Activated CD4-positive, alpha-beta memory T cell treated with anti-CD3 and anti-CD28 coated beads, Interleukin-2, amount 10 ng/mL, durations not matched to agents 7 days and 5 days (primary cell): ENCODE results near the gene LRRN3. TPM values are rescaled to one million over a fixed set of nuclear protein-coding genes. Genes with fewer than 3 reads are reported as not detected.

Source experiments
- CTCF ChIA-PET: fragments of 350-600 bp; sonication (Branson Sonifier 250); formaldehyde crosslinking; loops from one replicate; lab custom pipeline; 2021; ENCODE audit warnings: antibody characterized with exemption, inconsistent platforms; lab: Charles Lee
- POLR2A ChIA-PET: fragments of 350-600 bp; sonication (Branson Sonifier 250); formaldehyde crosslinking; loops from one replicate; lab custom pipeline; 2021; ENCODE audit warnings: antibody characterized with exemption; lab: Charles Lee
- DNase-seq: peaks from one replicate; pipeline ENCODE4 v3.0.0-alpha.2; 2020
- H3K27ac Mint-ChIP-seq: one replicate; pipeline ENCODE4 v1.8.0; 2021; ENCODE audit warnings: mild to moderate bottlenecking, mixed read lengths
- H3K27me3 Mint-ChIP-seq: one replicate; pipeline ENCODE4 v1.8.0; 2021; ENCODE audit warnings: mixed read lengths
- H3K36me3 Mint-ChIP-seq: one replicate; pipeline ENCODE4 v1.8.0; 2021; ENCODE audit warnings: low read depth, mixed read lengths
- H3K4me1 Mint-ChIP-seq: one replicate; pipeline ENCODE4 v1.8.0; 2021; ENCODE audit warnings: mixed read lengths
- H3K4me3 Mint-ChIP-seq: one replicate; pipeline ENCODE4 v1.8.0; 2021; ENCODE audit warnings: mild to moderate bottlenecking, mixed read lengths
- H3K9me3 Mint-ChIP-seq: one replicate; pipeline ENCODE4 v1.8.0; 2021; ENCODE audit warnings: mixed read lengths
- total RNA-seq, 2 experiments: library from RNA; stranded (reverse); gene quantifications; one replicate each; pipeline ENCODE4 v1.2.3, GENCODE V29; 2021

Gene LRRN3
- total RNA-seq, 2 experiments from 2014 or later = 18.0 to 19.2 TPM

DNA sequence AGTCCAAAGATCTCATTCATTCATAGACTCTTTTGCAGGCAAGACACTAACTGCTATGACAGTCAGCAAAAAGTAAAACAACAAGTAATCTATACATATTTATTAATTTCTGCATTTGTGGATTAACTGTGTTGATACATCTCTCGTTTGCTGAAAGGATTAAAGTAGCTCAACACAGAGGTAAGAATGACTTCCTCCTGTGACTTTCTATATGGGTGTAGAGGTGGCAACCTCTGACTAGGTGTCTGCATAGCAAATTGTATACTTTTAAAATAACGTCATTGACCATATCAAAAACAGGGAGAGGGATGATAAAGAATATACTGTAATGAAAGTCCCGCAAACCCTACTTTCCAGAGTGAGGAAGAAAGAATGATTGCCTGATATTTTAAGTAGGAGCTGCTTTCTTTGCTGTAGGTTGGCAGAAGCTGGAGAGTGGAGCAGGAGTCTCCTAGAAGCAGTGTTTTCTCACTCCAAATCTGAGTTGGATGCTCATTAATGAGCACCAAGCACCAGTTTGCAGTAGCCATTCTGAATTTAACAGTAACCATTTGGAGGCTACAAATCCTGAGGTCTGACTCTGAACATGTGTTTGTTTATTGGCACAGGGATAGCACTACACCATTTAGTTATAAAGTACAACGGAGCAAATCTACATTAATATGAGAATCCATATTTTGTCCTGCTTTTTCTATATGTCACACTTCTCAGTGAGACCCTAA, 9.2 kb upstream of the LRRN3 start:
- H3K27ac Mint-ChIP-seq = peak overlapping the region; percentile 88
- H3K36me3 Mint-ChIP-seq = peaks cover 19% of the 10 kb centered on the region
- peak overlapping the region; percentile 35 for H3K4me3 Mint-ChIP-seq
- ChIA-PET CTCF (interaction anchor here (1.0 to 2.5 kb wide), 3 partner anchors 9 to 53 kb away, joined by 3 to 10 read pairs (median 5); no protein-coding TSS in a partner anchor), POLR2A (interaction anchor here (0.6 to 5.3 kb wide), 6 partner anchors 11 to 69 kb away, joined by 3 to 54 read pairs (median 20); no protein-coding TSS in a partner anchor)
- no peak for DNase-seq
- no peaks in the 10 kb centered on the region for H3K27me3 Mint-ChIP-seq
- H3K4me1 Mint-ChIP-seq = peaks cover 78% of the 10 kb centered on the region
- H3K9me3 Mint-ChIP-seq = peaks cover 14% of the 10 kb centered on the region

DNA sequence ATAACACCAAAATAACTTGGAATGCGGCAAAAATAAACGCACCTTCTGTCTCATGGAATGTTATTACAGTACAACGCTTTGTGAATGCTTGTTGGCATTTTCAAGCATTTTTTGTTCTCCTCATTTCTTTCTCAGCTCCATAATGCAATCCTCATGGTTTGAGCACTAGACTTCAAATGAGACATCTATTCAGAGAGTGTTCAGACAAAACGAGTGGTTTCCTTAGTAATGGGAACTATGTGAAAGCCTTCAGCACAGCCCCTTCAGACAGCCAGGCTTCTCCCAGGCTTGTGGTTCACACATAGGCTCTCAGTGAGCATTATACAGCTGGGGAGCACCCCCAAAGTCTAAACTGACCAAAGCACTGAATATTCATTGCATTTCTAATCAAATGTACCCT, 8.6 kb upstream of the LRRN3 start:
- DNase-seq = no peak
- H3K27me3 Mint-ChIP-seq = no peaks in the 10 kb centered on the region
- peak overlapping the region; percentile 8 for H3K4me3 Mint-ChIP-seq
- peaks cover 75% of the 10 kb centered on the region for H3K4me1 Mint-ChIP-seq
- H3K9me3 Mint-ChIP-seq = peaks cover 14% of the 10 kb centered on the region
- H3K27ac Mint-ChIP-seq = peak overlapping the region; percentile 88
- CTCF ChIA-PET = interaction anchor here (0.7 to 2.5 kb wide), 8 partner anchors 8 to 279 kb away, joined by 3 to 10 read pairs (median 6); no protein-coding TSS in a partner anchor
- peaks cover 20% of the 10 kb centered on the region for H3K36me3 Mint-ChIP-seq
- POLR2A ChIA-PET = interaction anchor here (1.0 to 5.3 kb wide), 6 partner anchors 11 to 105 kb away, joined by 3 to 54 read pairs (median 22); no protein-coding TSS in a partner anchor

DNA sequence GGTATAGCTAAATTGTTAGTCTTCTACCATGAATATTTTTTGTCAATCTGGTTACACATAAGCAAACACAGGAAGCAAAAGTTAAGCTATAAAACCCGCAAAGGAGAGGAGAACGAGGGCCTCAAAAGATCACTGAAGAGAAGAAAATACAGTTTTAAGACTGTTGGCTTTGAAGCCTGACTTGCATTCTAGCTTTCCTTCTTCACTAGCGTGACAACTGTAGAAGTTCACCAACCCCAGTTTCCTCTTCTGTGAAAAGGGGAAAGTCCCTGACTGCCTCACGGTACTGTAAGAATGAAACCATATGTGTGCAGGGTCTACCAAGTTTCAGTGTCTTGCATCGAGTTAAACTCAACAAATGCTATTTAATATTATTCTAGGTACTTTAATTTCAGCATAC, 7.5 kb upstream of the LRRN3 start:
- ChIA-PET CTCF (interaction anchor here (0.8 to 2.5 kb wide), 9 partner anchors 9 to 71 kb away, joined by 3 to 10 read pairs (median 6); no protein-coding TSS in a partner anchor), POLR2A (interaction anchor here (0.8 to 5.3 kb wide), 17 partner anchors 10 to 479 kb away, joined by 3 to 54 read pairs (median 5); partner anchors contain the start of gene IMMP2L)
- H3K9me3 Mint-ChIP-seq = peaks cover 14% of the 10 kb centered on the region
- peaks cover 77% of the 10 kb centered on the region for H3K4me1 Mint-ChIP-seq
- peak; percentile 71 for DNase-seq
- H3K27ac Mint-ChIP-seq = peak overlapping the region; percentile 88
- H3K27me3 Mint-ChIP-seq = no peaks in the 10 kb centered on the region
- peaks cover 20% of the 10 kb centered on the region for H3K36me3 Mint-ChIP-seq
- peak overlapping the region; percentile 33 for H3K4me3 Mint-ChIP-seq

DNA sequence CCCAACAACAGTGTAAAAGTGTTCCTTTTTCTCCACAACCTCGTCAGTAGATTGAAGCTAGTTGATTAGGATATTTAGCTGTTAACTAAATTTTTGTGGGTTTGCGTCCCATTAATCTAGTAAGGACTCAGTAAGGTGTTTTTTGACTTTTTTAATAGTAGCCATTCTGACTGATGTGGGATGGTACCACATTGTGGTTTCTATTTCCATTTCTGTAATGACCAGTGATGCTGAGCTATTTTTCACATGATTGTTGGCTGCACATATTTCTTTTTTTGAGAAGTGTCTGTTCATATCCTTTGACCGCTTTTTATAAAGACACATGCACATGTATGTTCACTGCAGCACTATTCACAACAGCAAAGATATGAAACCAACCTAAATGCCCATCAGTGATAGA, 5.6 kb upstream of the LRRN3 start:
- Mint-ChIP-seq H3K27me3 (no peaks in the 10 kb centered on the region), H3K36me3 (peaks cover 20% of the 10 kb centered on the region), H3K9me3 (peaks cover 14% of the 10 kb centered on the region), H3K27ac (peak overlapping the region; percentile 26), H3K4me1 (peaks cover 82% of the 10 kb centered on the region), H3K4me3 (no peak overlapping the region)
- ChIA-PET POLR2A (interaction anchor here (2.5 kb wide), 1 partner anchor 71 kb away, joined by 6 read pairs; no protein-coding TSS in a partner anchor), CTCF (interaction anchor here (1.1 kb wide), 1 partner anchor 9 kb away, joined by 3 read pairs; no protein-coding TSS in a partner anchor)
- DNase-seq = no peak

DNA sequence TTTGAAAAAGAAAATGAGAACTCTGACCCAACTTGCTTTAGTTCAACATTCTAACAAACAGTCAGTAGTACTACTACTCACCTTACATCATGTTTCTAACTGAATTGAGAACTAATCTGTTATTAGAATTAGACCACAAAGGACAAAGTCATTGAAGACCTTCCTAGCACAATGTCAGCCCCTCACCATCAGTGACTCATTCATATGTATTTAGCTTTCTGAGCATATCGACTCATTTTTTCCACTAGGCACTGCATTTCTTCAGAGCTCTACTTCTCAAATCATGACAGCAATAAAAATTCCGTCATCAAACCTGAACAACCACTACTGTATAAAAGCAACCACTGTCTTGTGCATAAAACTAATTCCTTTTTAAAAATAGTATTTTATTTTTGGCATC, 4.4 kb upstream of the LRRN3 start:
- peaks cover 20% of the 10 kb centered on the region for H3K36me3 Mint-ChIP-seq
- peaks cover 80% of the 10 kb centered on the region for H3K4me1 Mint-ChIP-seq
- ChIA-PET POLR2A (interaction anchor here (0.9 to 2.5 kb wide), 5 partner anchors 10 to 93 kb away, joined by 3 to 6 read pairs (median 5); no protein-coding TSS in a partner anchor), CTCF (interaction anchor here (0.8 to 1.9 kb wide), 6 partner anchors 9 to 401 kb away, joined by 3 to 6 read pairs (median 4); no protein-coding TSS in a partner anchor)
- H3K27ac Mint-ChIP-seq = peak overlapping the region; percentile 73
- H3K27me3 Mint-ChIP-seq = no peaks in the 10 kb centered on the region
- peaks cover 14% of the 10 kb centered on the region for H3K9me3 Mint-ChIP-seq
- H3K4me3 Mint-ChIP-seq = no peak overlapping the region
- no peak for DNase-seq

DNA sequence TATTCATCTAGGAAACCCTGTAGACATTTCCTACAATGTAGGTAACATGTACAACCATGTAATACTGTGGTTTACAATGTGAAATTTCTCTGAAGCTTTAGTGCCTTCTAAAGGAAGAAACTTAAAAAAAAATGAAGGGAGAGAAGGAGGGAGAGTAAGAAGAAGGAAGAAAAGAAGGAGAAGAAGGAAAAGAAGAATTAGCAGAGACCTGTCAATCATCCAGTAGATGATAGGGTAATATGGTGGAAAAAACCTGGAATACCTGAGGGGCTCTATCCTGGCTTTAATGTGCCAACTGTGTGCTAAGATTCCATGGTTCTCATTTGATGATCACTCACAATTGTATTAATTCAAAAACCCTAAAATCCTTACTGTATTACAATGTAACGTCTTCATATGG, 2.6 kb upstream of the LRRN3 start:
- Mint-ChIP-seq H3K36me3 (peaks cover 22% of the 10 kb centered on the region), H3K27ac (peak overlapping the region; percentile 43), H3K4me1 (peaks cover 80% of the 10 kb centered on the region), H3K27me3 (no peaks in the 10 kb centered on the region), H3K4me3 (no peak overlapping the region), H3K9me3 (peaks cover 14% of the 10 kb centered on the region)
- DNase-seq = no peak
- POLR2A ChIA-PET = no interaction called here
- CTCF ChIA-PET = interaction anchor here (1.9 kb wide), 1 partner anchor 10 kb away, joined by 6 read pairs; no protein-coding TSS in a partner anchor

DNA sequence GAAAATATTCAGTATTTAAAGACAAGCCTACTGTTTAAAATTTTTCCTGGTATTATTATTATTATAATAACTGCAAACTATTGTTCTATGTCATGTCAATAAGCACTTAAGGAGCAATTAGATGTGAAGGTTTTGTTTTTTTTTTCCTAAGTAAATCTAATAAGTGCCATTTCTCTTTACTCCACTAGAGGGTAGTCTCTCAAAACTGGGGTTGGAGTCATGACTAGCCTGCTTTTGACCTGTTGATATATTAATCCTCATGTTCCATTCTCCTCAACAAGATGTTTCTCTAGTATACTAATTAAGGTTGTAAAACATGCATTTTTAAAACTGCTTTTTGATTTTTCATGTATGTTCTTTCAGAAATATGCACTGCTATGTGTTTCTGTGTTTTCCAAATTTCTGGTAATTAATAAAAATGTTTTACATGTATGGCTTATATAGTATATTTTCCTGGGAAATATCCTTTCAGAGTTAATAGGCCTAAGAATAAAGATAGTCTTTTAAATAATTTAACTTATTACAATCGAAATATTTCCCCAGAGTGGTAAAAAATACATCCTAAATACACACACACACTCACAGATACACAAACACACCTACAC, 1.0 kb upstream of the LRRN3 start:
- Mint-ChIP-seq H3K36me3 (peaks cover 23% of the 10 kb centered on the region), H3K4me1 (peaks cover 79% of the 10 kb centered on the region), H3K27me3 (no peaks in the 10 kb centered on the region), H3K4me3 (no peak overlapping the region), H3K9me3 (peaks cover 9% of the 10 kb centered on the region), H3K27ac (no peak overlapping the region)
- ChIA-PET CTCF (interaction anchor here (0.7 to 1.1 kb wide), 6 partner anchors 8 to 582 kb away, joined by 3 to 7 read pairs (median 4); no protein-coding TSS in a partner anchor), POLR2A (interaction anchor here (1.1 to 2.1 kb wide), 3 partner anchors 10 to 61 kb away, joined by 3 to 6 read pairs (median 4); no protein-coding TSS in a partner anchor)
- DNase-seq = no peak

DNA sequence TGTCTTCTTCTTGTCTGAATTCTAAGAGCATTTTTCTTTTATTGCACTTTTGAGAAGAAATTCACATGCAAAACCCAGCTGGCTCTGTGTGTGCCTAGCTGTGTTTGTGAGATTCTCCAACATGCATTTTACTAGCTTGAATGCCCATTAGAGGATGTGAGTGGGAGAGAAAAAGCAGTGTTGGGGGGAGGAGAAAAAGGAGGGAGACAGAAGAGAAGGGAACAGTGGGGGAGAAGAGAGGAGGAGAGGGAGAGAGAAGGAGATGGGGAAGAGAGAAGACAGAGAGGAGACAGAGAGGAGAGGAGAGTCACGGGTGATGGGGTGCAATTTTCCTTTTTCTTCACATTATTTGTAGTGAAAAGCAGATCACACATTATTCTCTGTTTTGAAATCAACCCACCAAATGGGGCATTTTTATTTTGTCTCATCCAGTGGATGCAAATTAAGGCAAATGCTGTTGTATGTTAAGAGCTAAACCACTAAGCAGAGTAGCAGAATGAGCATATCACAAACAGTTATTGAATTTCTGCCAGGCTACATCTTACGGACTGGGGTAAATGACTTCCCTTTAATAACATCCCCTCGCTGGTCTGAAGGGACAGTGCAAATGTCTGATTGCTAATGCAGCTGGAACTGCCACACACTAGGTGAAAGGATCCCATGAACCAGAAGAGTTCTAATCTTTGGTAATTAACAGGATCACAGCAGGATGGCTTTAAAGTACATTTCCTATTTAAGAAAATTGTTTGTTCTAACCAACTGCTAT, 849 bp downstream of the LRRN3 start:
- Mint-ChIP-seq H3K27me3 (no peaks in the 10 kb centered on the region), H3K27ac (peak overlapping the region; percentile 56), H3K36me3 (peaks cover 10% of the 10 kb centered on the region), H3K9me3 (no peaks in the 10 kb centered on the region), H3K4me3 (peak overlapping the region; percentile 69), H3K4me1 (peaks cover 71% of the 10 kb centered on the region)
- no peak for DNase-seq
- POLR2A ChIA-PET = interaction anchor here (1.1 to 4.0 kb wide), 5 partner anchors 9 to 79 kb away, joined by 4 to 52 read pairs (median 7); no protein-coding TSS in a partner anchor
- CTCF ChIA-PET = interaction anchor here (1.1 to 1.5 kb wide), 3 partner anchors 9 to 81 kb away, joined by 3 to 8 read pairs (median 3); no protein-coding TSS in a partner anchor

DNA sequence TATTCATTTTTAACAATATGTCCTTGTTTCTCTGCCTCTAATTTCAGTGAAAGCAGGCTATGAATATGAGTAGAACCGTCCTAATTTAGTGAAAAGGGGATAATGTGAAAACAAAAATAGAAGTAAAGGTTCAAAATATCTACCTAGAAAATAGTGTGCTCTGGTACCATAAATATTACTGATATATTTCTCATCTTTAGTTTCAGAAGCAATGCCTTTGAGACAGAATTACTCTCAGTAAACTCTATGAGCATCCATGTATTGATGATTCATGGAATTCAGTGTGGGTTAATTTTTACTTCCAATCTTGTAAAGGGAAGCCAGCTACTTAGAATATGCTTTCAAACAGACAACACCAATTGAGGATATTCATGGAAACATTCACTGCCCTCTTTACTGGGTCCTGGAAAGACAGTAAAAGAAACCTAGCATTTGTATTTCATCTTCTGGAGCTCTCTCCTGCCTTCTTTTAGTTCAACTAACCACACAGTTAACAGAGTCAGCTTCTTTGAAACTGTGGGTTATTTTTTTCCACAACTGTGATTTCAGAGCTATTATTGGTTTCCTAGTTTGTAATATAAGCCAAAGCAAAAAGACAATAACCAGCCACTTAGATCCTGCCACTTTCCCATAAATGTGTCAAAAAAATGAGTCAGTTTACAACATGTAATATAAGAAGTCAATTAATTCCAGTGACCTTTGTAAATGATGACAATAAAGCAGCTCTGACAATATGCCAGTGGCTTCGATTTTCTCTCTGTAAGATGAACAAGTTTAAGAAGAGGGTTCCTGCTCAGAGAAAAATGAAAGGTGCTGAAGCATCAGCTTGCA, 1.7 kb downstream of the LRRN3 start:
- Mint-ChIP-seq H3K4me3 (peak overlapping the region; percentile 69), H3K4me1 (peaks cover 69% of the 10 kb centered on the region), H3K9me3 (no peaks in the 10 kb centered on the region), H3K27me3 (no peaks in the 10 kb centered on the region), H3K36me3 (peaks cover 10% of the 10 kb centered on the region), H3K27ac (peak overlapping the region; percentile 56)
- ChIA-PET POLR2A (interaction anchor here (1.7 to 4.0 kb wide), 3 partner anchors 10 to 79 kb away, joined by 7 to 52 read pairs (median 16); no protein-coding TSS in a partner anchor), CTCF (interaction anchor here (1.1 to 1.5 kb wide), 3 partner anchors 10 to 82 kb away, joined by 3 to 8 read pairs (median 3); no protein-coding TSS in a partner anchor)
- no peak for DNase-seq

DNA sequence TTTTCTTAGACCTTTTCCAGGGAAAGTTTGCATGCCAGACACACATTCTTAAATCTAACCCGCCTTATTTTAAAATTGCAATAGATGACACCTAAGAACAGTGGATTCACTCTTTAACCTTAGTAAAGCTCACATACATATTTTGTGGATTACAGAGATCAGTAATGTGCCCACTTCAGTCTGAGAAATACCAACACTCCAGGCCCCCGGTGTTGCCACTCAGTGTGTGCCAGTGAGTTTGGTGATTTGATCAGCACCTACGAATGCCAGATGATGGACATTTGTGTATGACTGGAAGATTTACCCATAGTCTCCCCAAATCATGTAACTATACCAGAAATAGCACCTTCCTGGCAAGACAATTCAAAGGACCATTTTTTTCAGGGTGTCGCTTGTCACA, 2.6 kb downstream of the LRRN3 start:
- peak overlapping the region; percentile 69 for H3K4me3 Mint-ChIP-seq
- no peaks in the 10 kb centered on the region for H3K9me3 Mint-ChIP-seq
- peaks cover 67% of the 10 kb centered on the region for H3K4me1 Mint-ChIP-seq
- peak overlapping the region; percentile 56 for H3K27ac Mint-ChIP-seq
- no peak for DNase-seq
- CTCF ChIA-PET = interaction anchor here (1.0 to 1.5 kb wide), 2 partner anchors 10 to 88 kb away, joined by 3 to 8 read pairs; no protein-coding TSS in a partner anchor
- H3K36me3 Mint-ChIP-seq = peaks cover 12% of the 10 kb centered on the region
- POLR2A ChIA-PET = interaction anchor here (1.5 to 4.0 kb wide), 3 partner anchors 11 to 116 kb away, joined by 3 to 52 read pairs (median 16); no protein-coding TSS in a partner anchor
- no peaks in the 10 kb centered on the region for H3K27me3 Mint-ChIP-seq

DNA sequence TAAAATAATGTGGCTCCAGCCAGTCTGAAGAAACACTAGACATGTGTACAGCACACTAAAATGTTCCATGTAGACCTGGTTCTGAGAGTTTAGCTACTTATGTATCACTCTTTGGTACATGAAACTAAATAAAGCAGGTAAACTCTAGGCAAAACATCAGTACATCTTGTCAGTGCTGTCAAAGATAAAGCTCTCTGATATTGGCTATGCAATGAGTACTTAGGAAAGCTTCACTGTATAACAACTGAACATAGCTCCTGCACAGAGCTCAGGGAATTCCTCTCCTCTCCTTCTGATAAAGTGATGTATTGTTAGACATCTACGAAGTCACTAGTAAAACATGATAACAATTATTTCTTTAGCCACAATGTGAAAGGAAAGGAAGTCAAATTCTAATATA, 3.5 kb downstream of the LRRN3 start:
- no peak for DNase-seq
- peaks cover 67% of the 10 kb centered on the region for H3K4me1 Mint-ChIP-seq

More for the DNA sequence above, 3.5 kb downstream of the LRRN3 start:
- no peaks in the 10 kb centered on the region for H3K9me3 Mint-ChIP-seq
- no peak overlapping the region for H3K27ac Mint-ChIP-seq
- ChIA-PET CTCF (interaction anchor here (1.0 to 2.7 kb wide), 4 partner anchors 9 to 498 kb away, joined by 3 to 10 read pairs (median 4); no protein-coding TSS in a partner anchor), POLR2A (interaction anchor here (1.2 to 4.0 kb wide), 4 partner anchors 12 to 117 kb away, joined by 3 to 52 read pairs (median 10); no protein-coding TSS in a partner anchor)
- peaks cover 13% of the 10 kb centered on the region for H3K36me3 Mint-ChIP-seq
- H3K4me3 Mint-ChIP-seq = peak overlapping the region; percentile 69
- no peaks in the 10 kb centered on the region for H3K27me3 Mint-ChIP-seq
